HepG2 (cell line): Measurements from ENCODE around the gene AKAP12. TPM values are rescaled to one million over a fixed set of nuclear protein-coding genes. Genes with fewer than 3 reads are reported as not detected.

ENCODE experiments used
- ARNTL ChIP-seq: sonication (generic); formaldehyde crosslinking; IDR thresholded peaks from 2 replicates; pipeline ENCODE4 v1.4.0; 2020; ENCODE audit warnings: mild to moderate bottlenecking, missing genetic modification reagents
- CAMTA2 ChIP-seq: sonication (generic); formaldehyde crosslinking; IDR thresholded peaks from 2 replicates; pipeline ENCODE4 v1.4.0; 2020; ENCODE audit warnings: mild to moderate bottlenecking, missing genetic modification reagents, borderline replicate concordance
- CENPT ChIP-seq: sonication (generic); formaldehyde crosslinking; IDR thresholded peaks from 2 replicates; pipeline ENCODE4 v1.8.0; 2022; ENCODE audit warnings: low read depth, mild to moderate bottlenecking, moderate library complexity, missing genetic modification reagents
- CREB1 ChIP-seq, 2 experiments: fragments of 450-650 bp in 1 of 2; IDR thresholded peaks; 2 replicates each; pipeline ENCODE4 v1.6.1; 2016 to 2017; ENCODE audit warnings: control low read depth in 1 of 2, mild to moderate bottlenecking in 1 of 2, missing compliant biosample characterization in 1 of 2, missing genetic modification characterization in 1 of 2
- GABPA ChIP-seq, 2 experiments: IDR thresholded peaks; 2 replicates each; pipeline ENCODE4 v1.6.1; 2011 to 2016; ENCODE audit warnings: low read depth in 2 of 2, low read length in 1 of 2, missing biosample characterization in 1 of 2, missing genetic modification characterization in 1 of 2
- GZF1 ChIP-seq: sonication (generic); formaldehyde crosslinking; IDR thresholded peaks from 2 replicates; pipeline ENCODE4 v1.5.1; 2020; ENCODE audit warnings: mild to moderate bottlenecking, missing genetic modification reagents
- HCFC1 ChIP-seq: fragments of 150-350 bp; IDR thresholded peaks from 2 replicates; pipeline ENCODE4 v1.6.1; 2014; ENCODE audit warnings: low read depth, low read length
- IRF9 ChIP-seq: sonication (generic); formaldehyde crosslinking; IDR thresholded peaks from 2 replicates; pipeline ENCODE4 v1.8.0; 2022; ENCODE audit warnings: missing genetic modification reagents, mild to moderate bottlenecking, borderline replicate concordance
- KDM4B ChIP-seq: sonication (generic); formaldehyde crosslinking; IDR thresholded peaks from 2 replicates; pipeline ENCODE4 v1.4.0; 2020; ENCODE audit warnings: missing genetic modification reagents
- NAIF1 ChIP-seq: sonication (generic); formaldehyde crosslinking; IDR thresholded peaks from 2 replicates; pipeline ENCODE4 v1.5.0; 2020; ENCODE audit warnings: mild to moderate bottlenecking, missing genetic modification reagents, borderline replicate concordance
- RAD51 ChIP-seq: fragments of 450-650 bp; IDR thresholded peaks from 2 replicates; pipeline ENCODE4 v1.6.1; 2016; ENCODE audit warnings: borderline replicate concordance
- RXRB ChIP-seq: IDR thresholded peaks from 2 replicates; pipeline ENCODE4 v1.6.1; 2016; ENCODE audit warnings: borderline replicate concordance, missing genetic modification reagents, missing compliant biosample characterization
- SOX13 ChIP-seq, 3 experiments: fragments of 450-650 bp in 1 of 3; sonication (generic) in 1 of 3; formaldehyde crosslinking in 1 of 3; IDR thresholded peaks in 2 of 3; conservative IDR thresholded peaks in 1 of 3; 2 replicates each; pipeline versions ENCODE4 v1.5.0 to v1.6.1; 2016 to 2020; ENCODE audit warnings: antibody characterized with exemption in 1 of 3, mild to moderate bottlenecking in 1 of 3, missing compliant biosample characterization in 1 of 3, missing genetic modification reagents in 1 of 3, moderate library complexity in 1 of 3
- SP1 ChIP-seq, 2 experiments: fragments of 450-650 bp in 1 of 2; sonication (generic) in 1 of 2; formaldehyde crosslinking in 1 of 2; IDR thresholded peaks; 2 replicates each; pipeline versions ENCODE4 v1.4.0 to v1.6.1; 2016 to 2020; ENCODE audit warnings: missing genetic modification reagents in 1 of 2
- ZBTB21 ChIP-seq: sonication (generic); formaldehyde crosslinking; IDR thresholded peaks from 2 replicates; pipeline ENCODE4 v1.4.0; 2020; ENCODE audit warnings: missing genetic modification reagents
- ZBTB3 ChIP-seq: sonication (generic); formaldehyde crosslinking; IDR thresholded peaks from 2 replicates; pipeline ENCODE4 v1.4.0; 2020; ENCODE audit warnings: low read depth, mild to moderate bottlenecking, moderate library complexity, missing genetic modification reagents, borderline replicate concordance
- ZC3H4 ChIP-seq: sonication (generic); formaldehyde crosslinking; IDR thresholded peaks from 2 replicates; pipeline ENCODE4 v1.4.0; 2020; ENCODE audit warnings: missing genetic modification reagents, borderline replicate concordance
- ZFAT ChIP-seq: sonication (generic); formaldehyde crosslinking; conservative IDR thresholded peaks from 2 replicates; pipeline ENCODE4 v1.8.1; 2023; ENCODE audit warnings: missing genetic modification reagents, inconsistent platforms
- ZFY ChIP-seq: sonication (generic); formaldehyde crosslinking; IDR thresholded peaks from 2 replicates; pipeline ENCODE4 v1.4.0; 2020; ENCODE audit warnings: missing genetic modification reagents
- ZNF124 ChIP-seq: sonication (generic); formaldehyde crosslinking; IDR thresholded peaks from 2 replicates; pipeline ENCODE4 v1.4.0; 2020; ENCODE audit warnings: missing genetic modification reagents
- ZNF326 ChIP-seq: sonication (generic); formaldehyde crosslinking; IDR thresholded peaks from 2 replicates; pipeline ENCODE4 v1.4.0; 2020; ENCODE audit warnings: missing genetic modification reagents, borderline replicate concordance
- ZNF33B ChIP-seq: sonication (generic); formaldehyde crosslinking; IDR thresholded peaks from 2 replicates; pipeline ENCODE4 v1.5.1; 2020; ENCODE audit warnings: mild to moderate bottlenecking, missing genetic modification reagents
- ZNF512 ChIP-seq: sonication (generic); formaldehyde crosslinking; IDR thresholded peaks from 2 replicates; pipeline ENCODE4 v1.4.0; 2020; ENCODE audit warnings: mild to moderate bottlenecking, missing genetic modification reagents
- ZNF672 ChIP-seq: sonication (generic); formaldehyde crosslinking; IDR thresholded peaks from 2 replicates; pipeline ENCODE4 v1.8.1; 2022; ENCODE audit warnings: missing genetic modification reagents
- ZNF75D ChIP-seq: sonication (generic); formaldehyde crosslinking; IDR thresholded peaks from 2 replicates; pipeline ENCODE4 v1.8.1; 2023; ENCODE audit warnings: missing genetic modification reagents, mild to moderate bottlenecking, borderline replicate concordance
- ZNF878 ChIP-seq: sonication (generic); formaldehyde crosslinking; IDR thresholded peaks from 2 replicates; pipeline ENCODE4 v1.8.1; 2023; ENCODE audit warnings: mild to moderate bottlenecking, missing genetic modification reagents, moderate library complexity
- ZZZ3 ChIP-seq: sonication (generic); formaldehyde crosslinking; IDR thresholded peaks from 2 replicates; pipeline ENCODE4 v1.4.0; 2020; ENCODE audit warnings: missing genetic modification reagents, mild to moderate bottlenecking, borderline replicate concordance
- polyA plus RNA-seq, 8 experiments: library from polyadenylated mRNA; depleted of rRNA in 3 of 8; stranded (reverse) in 7 of 8; unstranded in 1 of 8; fragments of >200 nt; fragmentation: Illumina TruSeq in 4 of 8; extraction: Trizol in 4 of 8; gene quantifications; 2 replicates each; pipeline versions ENCODE4 v1.2.1 to v1.2.3, GENCODE V29; 2011 to 2016; ENCODE audit warnings: low read depth in 4 of 8, missing spikeins in 1 of 8, mixed read lengths in 1 of 8; ENCODE audit not compliant: insufficient read depth in 1 of 8
- total RNA-seq, 5 experiments: library from RNA; depleted of rRNA; stranded (reverse); fragments of >200 nt; fragmentation: Illumina TruSeq; extraction: Trizol; gene quantifications; 2 replicates each; pipeline ENCODE4 v1.2.3, GENCODE V29; 2016; ENCODE audit warnings: low read depth in 1 of 5

AKAP12 gene
- total and polyA plus RNA-seq, 2 of the 13 experiments (the other 11 are each of a cell fraction or from before 2014, with no cell fraction given), result 10.6 to 19.0 TPM

GRCh38 chr6:151391471-151392413 is 152.0 kb downstream of the AKAP12 start, which contains the start of gene ZBTB2 (continued):
- no peak for TF ChIP-seq IRF9
- TF ChIP-seq ARNTL (CRISPR knock-in tag), result no peak
- TF ChIP-seq CENPT, result no peak
- no peak for TF ChIP-seq GABPA (IDR thresholded peaks at IDR 0.05; ENCODE audit: low read depth, low read length)
- TF ChIP-seq GABPA (CRISPR knock-in tag; IDR thresholded peaks at IDR 0.05; ENCODE audit: low read depth), result 0 out of 2 replicates have a peak, but pooled peaks have one; percentile 24
- TF ChIP-seq ZNF33B (CRISPR knock-in tag), result 0 out of 2 replicates have a peak, but pooled peaks have one; percentile 59
- TF ChIP-seq ZFY, result peak; percentile 48
- 0 out of 2 replicates have a peak, but pooled peaks have one; percentile 30 for TF ChIP-seq ZFAT
- 0 out of 2 replicates have a peak, but pooled peaks have one; percentile 3 for TF ChIP-seq ZBTB3 (CRISPR knock-in tag)
- no peak for TF ChIP-seq KDM4B (CRISPR knock-in tag)
- TF ChIP-seq CREB1 (IDR thresholded peaks at IDR 0.05), result no peak
- peak; percentile 16; the same call in 1 of the 2 replicates for TF ChIP-seq CREB1 (CRISPR knock-in tag; IDR thresholded peaks at IDR 0.05)
- no peak for TF ChIP-seq ZNF124
- TF ChIP-seq ZBTB21 (CRISPR knock-in tag), result no peak
- no peak for TF ChIP-seq CAMTA2
- TF ChIP-seq ZZZ3 (CRISPR knock-in tag), result no peak
- no peak for TF ChIP-seq ZNF512 (CRISPR knock-in tag)
- TF ChIP-seq SOX13 (IDR thresholded peaks at IDR 0.05), result peak; percentile 15; the same call in 1 of the 2 replicates
- TF ChIP-seq SOX13 (CRISPR knock-in tag; conservative IDR thresholded peaks at IDR 0.05 in 1 of 2, IDR thresholded peaks at IDR 0.05 in 1 of 2), result no peak
- TF ChIP-seq ZC3H4 (CRISPR knock-in tag), result no peak
- no peak for TF ChIP-seq ZNF326 (CRISPR knock-in tag)
- no peak; the same call in 1 of the 2 replicates for TF ChIP-seq RAD51
- no peak for TF ChIP-seq SP1 (IDR thresholded peaks at IDR 0.05)
- TF ChIP-seq SP1 (CRISPR knock-in tag; IDR thresholded peaks at IDR 0.05), result no peak
- peak; percentile 69; the same call in 1 of the 2 replicates for TF ChIP-seq ZNF672 (CRISPR knock-in tag)
- no peak for TF ChIP-seq ZNF75D (CRISPR knock-in tag)
- no peak for TF ChIP-seq NAIF1 (CRISPR knock-in tag)
- no peak; the same call in 1 of the 2 replicates for TF ChIP-seq RXRB (CRISPR knock-in tag)
- TF ChIP-seq GZF1 (CRISPR knock-in tag), result no peak
- peak; percentile 72 for TF ChIP-seq ZNF878 (CRISPR knock-in tag)
- TF ChIP-seq HCFC1, result no peak
